ENCODE measurements around the gene CDC14B. TPM values are rescaled to one million over a fixed set of nuclear protein-coding genes. Genes with fewer than 3 reads are reported as not detected.

The CDC14B gene
- polyA plus RNA-seq, 1 donor from 2014 or later = 7.0 TPM

DNA sequence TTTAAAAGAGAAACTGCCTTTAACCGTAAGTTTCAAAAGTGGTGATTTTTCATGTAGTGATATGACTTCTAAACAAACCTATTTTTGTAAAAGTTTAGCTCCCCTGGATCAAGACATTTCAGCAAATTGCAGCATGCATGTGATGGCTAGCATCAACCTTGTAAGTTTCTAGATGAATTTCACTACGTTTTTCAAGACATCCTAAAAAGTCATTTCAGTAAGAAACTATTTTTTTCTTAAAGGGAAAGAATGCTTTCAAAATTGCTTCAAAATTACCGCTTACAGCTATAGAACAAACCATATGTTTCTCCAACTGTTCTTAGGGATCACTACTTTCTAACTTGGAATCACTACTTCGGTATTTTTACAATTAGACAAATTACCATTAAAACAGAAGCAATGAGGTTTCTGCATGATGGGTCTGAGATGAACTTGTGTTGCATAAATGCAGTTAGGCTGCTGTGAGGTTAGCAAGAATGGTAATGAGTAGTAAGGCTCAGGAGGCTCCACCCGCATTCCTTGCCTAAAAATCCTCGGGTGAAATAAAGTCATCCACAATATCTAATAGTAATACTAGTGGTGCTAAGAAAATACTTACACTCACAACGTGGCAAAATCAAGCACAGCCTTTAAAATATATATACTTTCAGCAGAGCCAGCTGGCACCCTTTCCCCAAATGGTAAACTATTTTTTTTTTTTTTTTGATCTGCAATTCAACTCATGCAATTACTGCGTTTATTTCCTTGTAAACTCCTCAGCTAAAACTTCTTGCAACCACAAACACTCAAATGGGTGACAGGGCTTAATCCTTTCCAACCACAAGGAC, 53.8 kb downstream of the CDC14B start:
- Histone ChIP-seq H3K27ac (ENCODE audit: low read length) (no peak overlapping the region), H3K9me3 (ENCODE audit: low read length) (no peaks in the 10 kb centered on the region), H3K4me3 (ENCODE audit: low read length) (peak overlapping the region; percentile 65), H3K79me2 (replicated peaks; ENCODE audit: insufficient read depth, low read length) (no peaks in the 10 kb centered on the region), H3K36me3 (ENCODE audit: insufficient read depth, low read length) (no peaks in the 10 kb centered on the region), H4K20me1 (ENCODE audit: insufficient read depth) (no peaks in the 10 kb centered on the region), H3K4me2 (ENCODE audit: low read length) (no peak overlapping the region), H3F3A (ENCODE audit: insufficient read depth, low read length, poor library complexity, severe bottlenecking) (no peaks in the 10 kb centered on the region), H3K9ac (ENCODE audit: low read length) (no peak overlapping the region), H3K27me3 (ENCODE audit: insufficient read depth, low read depth, low read length) (peaks cover 33% of the 10 kb centered on the region), H2AFZ (ENCODE audit: low read depth, low read length) (no peak overlapping the region), H3K9me2 (ENCODE audit: insufficient read depth, low read length) (no peaks in the 10 kb centered on the region)
- TF ChIP-seq EZH2 (IDR thresholded peaks at IDR 0.05; ENCODE audit: borderline replicate concordance, insufficient read depth, low read length, poor library complexity, severe bottlenecking) (no peak), POLR2AphosphoS5 (IDR thresholded peaks at IDR 0.05) (no peak), TAF1 (IDR thresholded peaks at IDR 0.05; ENCODE audit: low read depth) (no peak), EP300 (conservative IDR thresholded peaks at IDR 0.05; ENCODE audit: poor library complexity, severe bottlenecking) (no peak), MXI1 (conservative IDR thresholded peaks at IDR 0.05; ENCODE audit: poor library complexity, severe bottlenecking) (no peak), RAD21 (conservative IDR thresholded peaks at IDR 0.05) (no peak), SMC3 (conservative IDR thresholded peaks at IDR 0.05; ENCODE audit: poor library complexity) (no peak)
- TF ChIP-seq, protein P1, sequence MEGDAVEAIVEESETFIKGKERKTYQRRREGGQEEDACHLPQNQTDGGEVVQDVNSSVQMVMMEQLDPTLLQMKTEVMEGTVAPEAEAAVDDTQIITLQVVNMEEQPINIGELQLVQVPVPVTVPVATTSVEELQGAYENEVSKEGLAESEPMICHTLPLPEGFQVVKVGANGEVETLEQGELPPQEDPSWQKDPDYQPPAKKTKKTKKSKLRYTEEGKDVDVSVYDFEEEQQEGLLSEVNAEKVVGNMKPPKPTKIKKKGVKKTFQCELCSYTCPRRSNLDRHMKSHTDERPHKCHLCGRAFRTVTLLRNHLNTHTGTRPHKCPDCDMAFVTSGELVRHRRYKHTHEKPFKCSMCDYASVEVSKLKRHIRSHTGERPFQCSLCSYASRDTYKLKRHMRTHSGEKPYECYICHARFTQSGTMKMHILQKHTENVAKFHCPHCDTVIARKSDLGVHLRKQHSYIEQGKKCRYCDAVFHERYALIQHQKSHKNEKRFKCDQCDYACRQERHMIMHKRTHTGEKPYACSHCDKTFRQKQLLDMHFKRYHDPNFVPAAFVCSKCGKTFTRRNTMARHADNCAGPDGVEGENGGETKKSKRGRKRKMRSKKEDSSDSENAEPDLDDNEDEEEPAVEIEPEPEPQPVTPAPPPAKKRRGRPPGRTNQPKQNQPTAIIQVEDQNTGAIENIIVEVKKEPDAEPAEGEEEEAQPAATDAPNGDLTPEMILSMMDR (IDR thresholded peaks at IDR 0.05; ENCODE audit: poor library complexity, severe bottlenecking) = no peak
- TF ChIP-seq, protein P2, sequence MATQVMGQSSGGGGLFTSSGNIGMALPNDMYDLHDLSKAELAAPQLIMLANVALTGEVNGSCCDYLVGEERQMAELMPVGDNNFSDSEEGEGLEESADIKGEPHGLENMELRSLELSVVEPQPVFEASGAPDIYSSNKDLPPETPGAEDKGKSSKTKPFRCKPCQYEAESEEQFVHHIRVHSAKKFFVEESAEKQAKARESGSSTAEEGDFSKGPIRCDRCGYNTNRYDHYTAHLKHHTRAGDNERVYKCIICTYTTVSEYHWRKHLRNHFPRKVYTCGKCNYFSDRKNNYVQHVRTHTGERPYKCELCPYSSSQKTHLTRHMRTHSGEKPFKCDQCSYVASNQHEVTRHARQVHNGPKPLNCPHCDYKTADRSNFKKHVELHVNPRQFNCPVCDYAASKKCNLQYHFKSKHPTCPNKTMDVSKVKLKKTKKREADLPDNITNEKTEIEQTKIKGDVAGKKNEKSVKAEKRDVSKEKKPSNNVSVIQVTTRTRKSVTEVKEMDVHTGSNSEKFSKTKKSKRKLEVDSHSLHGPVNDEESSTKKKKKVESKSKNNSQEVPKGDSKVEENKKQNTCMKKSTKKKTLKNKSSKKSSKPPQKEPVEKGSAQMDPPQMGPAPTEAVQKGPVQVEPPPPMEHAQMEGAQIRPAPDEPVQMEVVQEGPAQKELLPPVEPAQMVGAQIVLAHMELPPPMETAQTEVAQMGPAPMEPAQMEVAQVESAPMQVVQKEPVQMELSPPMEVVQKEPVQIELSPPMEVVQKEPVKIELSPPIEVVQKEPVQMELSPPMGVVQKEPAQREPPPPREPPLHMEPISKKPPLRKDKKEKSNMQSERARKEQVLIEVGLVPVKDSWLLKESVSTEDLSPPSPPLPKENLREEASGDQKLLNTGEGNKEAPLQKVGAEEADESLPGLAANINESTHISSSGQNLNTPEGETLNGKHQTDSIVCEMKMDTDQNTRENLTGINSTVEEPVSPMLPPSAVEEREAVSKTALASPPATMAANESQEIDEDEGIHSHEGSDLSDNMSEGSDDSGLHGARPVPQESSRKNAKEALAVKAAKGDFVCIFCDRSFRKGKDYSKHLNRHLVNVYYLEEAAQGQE (IDR thresholded peaks at IDR 0.05; ENCODE audit: borderline replicate concordance) = no peak

DNA sequence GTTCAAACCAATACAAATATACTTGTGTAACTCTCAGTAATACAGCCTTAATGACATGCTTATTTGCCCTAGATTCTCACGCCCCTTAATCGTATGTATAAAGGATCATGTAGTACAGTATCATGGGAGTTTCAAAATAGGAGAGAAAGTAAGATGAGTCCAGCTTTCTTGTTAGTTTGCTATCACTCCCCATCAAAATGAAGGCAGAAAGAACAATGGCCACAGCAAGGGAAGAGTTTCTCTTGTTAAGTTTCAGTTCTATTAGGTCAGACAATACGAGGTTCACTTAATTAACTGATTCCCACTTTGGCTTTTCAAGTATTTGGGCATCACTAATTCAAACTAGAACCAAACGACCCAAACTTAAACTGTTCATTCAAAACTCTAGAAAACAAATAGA, 55.4 kb downstream of the CDC14B start:
- no peaks in the 10 kb centered on the region for H3K9me2 ChIP-seq (ENCODE audit: insufficient read depth, low read length)
- H2AFZ ChIP-seq (ENCODE audit: low read depth, low read length) = no peak overlapping the region
- H3K27ac ChIP-seq (ENCODE audit: low read length) = no peak overlapping the region
- no peaks in the 10 kb centered on the region for H4K20me1 ChIP-seq (ENCODE audit: insufficient read depth)
- H3K9me3 ChIP-seq (ENCODE audit: low read length) = no peaks in the 10 kb centered on the region
- no peak overlapping the region for H3K4me3 ChIP-seq (ENCODE audit: low read length)
- H3K36me3 ChIP-seq (ENCODE audit: insufficient read depth, low read length) = no peaks in the 10 kb centered on the region
- TF ChIP-seq SMC3 (conservative IDR thresholded peaks at IDR 0.05; ENCODE audit: poor library complexity) (no peak), TAF1 (IDR thresholded peaks at IDR 0.05; ENCODE audit: low read depth) (no peak), EP300 (conservative IDR thresholded peaks at IDR 0.05; ENCODE audit: poor library complexity, severe bottlenecking) (no peak)
- TF ChIP-seq, protein P1 (IDR thresholded peaks at IDR 0.05; ENCODE audit: poor library complexity, severe bottlenecking) = no peak
- H3K79me2 ChIP-seq (replicated peaks; ENCODE audit: insufficient read depth, low read length) = no peaks in the 10 kb centered on the region
- H3K27me3 ChIP-seq (ENCODE audit: insufficient read depth, low read depth, low read length) = peaks cover 33% of the 10 kb centered on the region
- no peak overlapping the region for H3K9ac ChIP-seq (ENCODE audit: low read length)
- H3K4me2 ChIP-seq (ENCODE audit: low read length) = no peak overlapping the region
- H3F3A ChIP-seq (ENCODE audit: insufficient read depth, low read length, poor library complexity, severe bottlenecking) = no peaks in the 10 kb centered on the region

All from neural cell (in vitro differentiated cells).